Measurements from ENCODE around the gene PCBP3.

DNA sequence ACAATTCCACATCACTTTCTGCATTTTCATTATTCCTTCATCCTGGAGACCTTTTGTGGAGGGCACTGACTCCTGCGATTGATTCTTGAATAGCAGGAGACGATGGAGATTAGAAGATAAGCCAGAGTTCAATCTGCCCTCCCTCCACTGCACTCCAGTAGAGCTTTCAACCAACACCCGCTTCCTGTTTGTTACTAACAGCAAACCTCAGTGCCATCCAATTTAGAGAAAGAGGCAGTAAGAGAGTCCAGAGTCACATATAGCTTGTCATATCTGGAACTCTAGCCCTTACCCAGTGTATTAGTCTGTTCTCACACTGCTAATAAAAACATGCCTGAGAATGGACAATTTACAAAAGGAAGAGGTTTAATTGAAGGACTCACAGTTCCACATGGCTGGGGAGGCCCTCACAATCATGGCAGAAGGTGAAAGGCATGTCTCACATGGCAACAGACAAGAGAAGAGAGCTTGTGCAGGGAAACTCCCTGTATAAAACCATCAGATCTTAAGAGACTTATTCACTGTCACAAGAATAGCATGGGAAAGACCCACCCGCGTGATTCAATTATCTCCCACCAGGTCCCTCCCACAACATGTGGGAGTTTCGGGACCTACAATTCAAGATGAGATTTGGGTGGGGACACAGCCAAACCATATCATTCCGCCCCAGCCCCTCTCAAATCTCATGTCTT, 55.9 kb downstream of the PCBP3 start:
- TF ChIP-seq, protein P1, sequence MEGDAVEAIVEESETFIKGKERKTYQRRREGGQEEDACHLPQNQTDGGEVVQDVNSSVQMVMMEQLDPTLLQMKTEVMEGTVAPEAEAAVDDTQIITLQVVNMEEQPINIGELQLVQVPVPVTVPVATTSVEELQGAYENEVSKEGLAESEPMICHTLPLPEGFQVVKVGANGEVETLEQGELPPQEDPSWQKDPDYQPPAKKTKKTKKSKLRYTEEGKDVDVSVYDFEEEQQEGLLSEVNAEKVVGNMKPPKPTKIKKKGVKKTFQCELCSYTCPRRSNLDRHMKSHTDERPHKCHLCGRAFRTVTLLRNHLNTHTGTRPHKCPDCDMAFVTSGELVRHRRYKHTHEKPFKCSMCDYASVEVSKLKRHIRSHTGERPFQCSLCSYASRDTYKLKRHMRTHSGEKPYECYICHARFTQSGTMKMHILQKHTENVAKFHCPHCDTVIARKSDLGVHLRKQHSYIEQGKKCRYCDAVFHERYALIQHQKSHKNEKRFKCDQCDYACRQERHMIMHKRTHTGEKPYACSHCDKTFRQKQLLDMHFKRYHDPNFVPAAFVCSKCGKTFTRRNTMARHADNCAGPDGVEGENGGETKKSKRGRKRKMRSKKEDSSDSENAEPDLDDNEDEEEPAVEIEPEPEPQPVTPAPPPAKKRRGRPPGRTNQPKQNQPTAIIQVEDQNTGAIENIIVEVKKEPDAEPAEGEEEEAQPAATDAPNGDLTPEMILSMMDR (IDR thresholded peaks at IDR 0.05) = no peak
- no peak for TF ChIP-seq POLR2AphosphoS5 (IDR thresholded peaks at IDR 0.05; ENCODE audit: low read depth, low read length)
- TF ChIP-seq, protein P2, sequence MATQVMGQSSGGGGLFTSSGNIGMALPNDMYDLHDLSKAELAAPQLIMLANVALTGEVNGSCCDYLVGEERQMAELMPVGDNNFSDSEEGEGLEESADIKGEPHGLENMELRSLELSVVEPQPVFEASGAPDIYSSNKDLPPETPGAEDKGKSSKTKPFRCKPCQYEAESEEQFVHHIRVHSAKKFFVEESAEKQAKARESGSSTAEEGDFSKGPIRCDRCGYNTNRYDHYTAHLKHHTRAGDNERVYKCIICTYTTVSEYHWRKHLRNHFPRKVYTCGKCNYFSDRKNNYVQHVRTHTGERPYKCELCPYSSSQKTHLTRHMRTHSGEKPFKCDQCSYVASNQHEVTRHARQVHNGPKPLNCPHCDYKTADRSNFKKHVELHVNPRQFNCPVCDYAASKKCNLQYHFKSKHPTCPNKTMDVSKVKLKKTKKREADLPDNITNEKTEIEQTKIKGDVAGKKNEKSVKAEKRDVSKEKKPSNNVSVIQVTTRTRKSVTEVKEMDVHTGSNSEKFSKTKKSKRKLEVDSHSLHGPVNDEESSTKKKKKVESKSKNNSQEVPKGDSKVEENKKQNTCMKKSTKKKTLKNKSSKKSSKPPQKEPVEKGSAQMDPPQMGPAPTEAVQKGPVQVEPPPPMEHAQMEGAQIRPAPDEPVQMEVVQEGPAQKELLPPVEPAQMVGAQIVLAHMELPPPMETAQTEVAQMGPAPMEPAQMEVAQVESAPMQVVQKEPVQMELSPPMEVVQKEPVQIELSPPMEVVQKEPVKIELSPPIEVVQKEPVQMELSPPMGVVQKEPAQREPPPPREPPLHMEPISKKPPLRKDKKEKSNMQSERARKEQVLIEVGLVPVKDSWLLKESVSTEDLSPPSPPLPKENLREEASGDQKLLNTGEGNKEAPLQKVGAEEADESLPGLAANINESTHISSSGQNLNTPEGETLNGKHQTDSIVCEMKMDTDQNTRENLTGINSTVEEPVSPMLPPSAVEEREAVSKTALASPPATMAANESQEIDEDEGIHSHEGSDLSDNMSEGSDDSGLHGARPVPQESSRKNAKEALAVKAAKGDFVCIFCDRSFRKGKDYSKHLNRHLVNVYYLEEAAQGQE (IDR thresholded peaks at IDR 0.05; ENCODE audit: insufficient read depth in 1 of 2, low read depth in 2 of 2, low read length in 1 of 2) = no peak

Data from Panc1 (cell line).